AG09319 (cell line): ENCODE measurements around the gene RMND5B.
A peak's percentile ranks its signal among the peaks of the same experiment; 100 is the strongest.

Experiments used
- DNase-seq: peaks from one replicate; pipeline ENCODE4 v3.0.0-alpha.2; 2010; ENCODE audit warnings: low read depth; ENCODE audit errors: extremely low read depth
- CTCF ChIP-seq: IDR thresholded peaks from 2 replicates; pipeline ENCODE4 v1.5.1; 2011; ENCODE audit warnings: low read depth, mild to moderate bottlenecking, inconsistent platforms, low read length, moderate library complexity

Gene RMND5B

GRCh38 chr5:178142642-178143041 is 11.8 kb downstream of the RMND5B start:
- no peak for DNase-seq
- TF ChIP-seq CTCF = no peak

GRCh38 chr5:178143246-178143645 is 12.4 kb downstream of the RMND5B start:
- no peak for DNase-seq
- TF ChIP-seq CTCF = no peak

- TF ChIP-seq CTCF = no peak
- DNase-seq = no peak
Measured at GRCh38 chr5:178143901-178144300, 13.1 kb downstream of the RMND5B start.

GRCh38 chr5:178145965-178146820 is 15.4 kb downstream of the RMND5B start:
- DNase-seq = no peak
- peak; percentile 74 for TF ChIP-seq CTCF

- DNase-seq = no peak
- TF ChIP-seq CTCF = no peak
Measured at GRCh38 chr5:178147406-178147805, 16.6 kb downstream of the RMND5B start.

- DNase-seq = no peak
- TF ChIP-seq CTCF = no peak
Measured at GRCh38 chr5:178149199-178149932, 18.6 kb downstream of the RMND5B start.
